ENCODE data around the gene COL7A1. TPM values are rescaled to one million over a fixed set of nuclear protein-coding genes. Genes with fewer than 3 reads are reported as not detected.
A peak's percentile ranks its signal among the peaks of the same experiment; 100 is the strongest.

COL7A1 gene
- total and polyA plus RNA-seq, 2 of the 13 experiments (the other 11 are each of a cell fraction or from before 2014, with no cell fraction given), result 2.7 to 11.7 TPM

- no peak for TF ChIP-seq DNMT3B (CRISPR knock-in tag; conservative IDR thresholded peaks at IDR 0.05)
- TF ChIP-seq ZNF704 (CRISPR knock-in tag; IDR thresholded peaks at IDR 0.05; ENCODE audit: borderline replicate concordance), result peak; percentile 49; the same call in 1 of the 2 replicates
- no peak; the same call in 1 of the 2 replicates for TF ChIP-seq GFI1 (CRISPR knock-in tag; IDR thresholded peaks at IDR 0.05; ENCODE audit: borderline replicate concordance)
- peak; percentile 90 for TF ChIP-seq SAP130 (CRISPR knock-in tag; IDR thresholded peaks at IDR 0.05; ENCODE audit: low read depth)
- TF ChIP-seq ZNF33A (CRISPR knock-in tag; IDR thresholded peaks at IDR 0.05; ENCODE audit: borderline replicate concordance), result no peak; the same call in 1 of the 2 replicates
- TF ChIP-seq FOXA3 (CRISPR knock-in tag; IDR thresholded peaks at IDR 0.05), result no peak
- TF ChIP-seq SRY (CRISPR knock-in tag; IDR thresholded peaks at IDR 0.05), result peak; percentile 95
- peak; percentile 32 for TF ChIP-seq SIN3B (IDR thresholded peaks at IDR 0.05; ENCODE audit: low read length)
- TF ChIP-seq HOXA7 (CRISPR knock-in tag; IDR thresholded peaks at IDR 0.05), result 0 out of 2 replicates have a peak, but pooled peaks have one; percentile 62
- 0 out of 2 replicates have a peak, but pooled peaks have one; percentile 17 for TF ChIP-seq ZNF772 (CRISPR knock-in tag; IDR thresholded peaks at IDR 0.05)
- peak; percentile 50 for TF ChIP-seq TAF15 (IDR thresholded peaks at IDR 0.05; ENCODE audit: low read depth, low read length, poor library complexity, severe bottlenecking)
- TF ChIP-seq KDM6A (CRISPR knock-in tag; IDR thresholded peaks at IDR 0.05; ENCODE audit: low read depth), result no peak
- TF ChIP-seq MTF2 (CRISPR knock-in tag; IDR thresholded peaks at IDR 0.05; ENCODE audit: borderline replicate concordance), result peak; percentile 71; the same call in 1 of the 2 replicates
- TF ChIP-seq GRHL1 (CRISPR knock-in tag; conservative IDR thresholded peaks at IDR 0.05), result no peak
- TF ChIP-seq TEAD3 (CRISPR knock-in tag; optimal IDR thresholded peaks at IDR 0.05; ENCODE audit: borderline replicate concordance), result peak; percentile 49
- TF ChIP-seq ATF6 (CRISPR knock-in tag; conservative IDR thresholded peaks at IDR 0.05), result no peak
- no peak for TF ChIP-seq SRF (IDR thresholded peaks at IDR 0.05; ENCODE audit: low read depth, low read length)
- no peak for TF ChIP-seq CC2D1A (CRISPR knock-in tag; IDR thresholded peaks at IDR 0.05)
- TF ChIP-seq ZNF207 (IDR thresholded peaks at IDR 0.05; ENCODE audit: borderline replicate concordance), result no peak
- no peak for TF ChIP-seq ZNF121 (CRISPR knock-in tag; IDR thresholded peaks at IDR 0.05)
- no peak for TF ChIP-seq ZNF674 (CRISPR knock-in tag; IDR thresholded peaks at IDR 0.05; ENCODE audit: low read depth)
- peak; percentile 17; the same call in 1 of the 2 replicates for TF ChIP-seq ZNF44 (CRISPR knock-in tag; IDR thresholded peaks at IDR 0.05)
- TF ChIP-seq ZNF740 (CRISPR knock-in tag; IDR thresholded peaks at IDR 0.05), result no peak
- 0 out of 2 replicates have a peak, but pooled peaks have one; percentile 16 for TF ChIP-seq GPN1 (CRISPR knock-in tag; IDR thresholded peaks at IDR 0.05; ENCODE audit: borderline replicate concordance)
- no peak for TF ChIP-seq ZNF34 (CRISPR knock-in tag; IDR thresholded peaks at IDR 0.05; ENCODE audit: borderline replicate concordance)
- TF ChIP-seq ZNF749 (CRISPR knock-in tag; IDR thresholded peaks at IDR 0.05; ENCODE audit: borderline replicate concordance), result peak; percentile 94; the same call in 1 of the 2 replicates
Observed at GRCh38 chr3:48635222-48636021, 40.3 kb upstream of the COL7A1 start, which contains the start of gene SLC26A6 (continued).

All from HepG2 (cell line).